Measurements from ENCODE around the gene CNDP2. TPM values are rescaled to one million over a fixed set of nuclear protein-coding genes. Genes with fewer than 3 reads are reported as not detected.

The CNDP2 gene
- total and polyA plus RNA-seq, 2 experiments from 2014 or later: 40.5 to 72.2 TPM

DNA sequence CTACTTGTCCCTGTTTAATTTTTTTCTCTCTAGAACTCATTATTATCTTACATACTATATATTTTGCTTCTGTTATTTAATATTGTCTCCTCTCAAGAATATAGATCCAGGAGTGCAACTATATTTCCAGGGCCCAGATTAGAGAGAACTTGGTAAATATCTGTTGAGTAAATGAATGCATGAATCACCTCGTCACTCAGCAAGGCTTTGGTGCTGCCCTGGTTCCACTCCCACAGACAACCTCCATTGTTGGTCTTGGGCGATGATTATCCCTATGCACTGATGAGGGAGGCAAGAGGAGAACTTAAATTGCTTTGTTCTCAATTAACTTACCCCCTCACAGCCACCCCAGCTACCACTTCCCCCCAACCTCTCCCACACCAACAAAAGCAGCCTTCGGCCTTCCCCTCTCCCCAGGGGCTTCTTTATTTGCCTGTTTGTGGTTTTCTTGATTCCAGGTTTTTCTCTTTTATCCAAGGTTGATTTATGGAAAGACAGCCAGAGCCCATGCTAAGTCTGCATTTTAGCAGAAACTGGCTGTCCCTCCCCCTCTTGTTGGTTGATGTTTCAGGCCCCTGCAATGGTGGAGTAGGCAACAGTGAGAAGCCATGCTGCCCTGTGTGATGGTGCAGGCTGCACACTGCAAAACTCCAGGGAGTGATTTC lies 22.1 kb upstream of the CNDP2 start:
- 63 to 64% methylated on average over 3 of the region's 3 CpGs for WGBS, 2 experiments (ENCODE audit: low coverage in 1 of 2, low lambda C conversion rate in 2 of 2, missing lambda C conversion rate in 2 of 2)
- H2AFZ ChIP-seq: no peak overlapping the region
- in situ Hi-C loops (cut with MboI): no loop called here

DNA sequence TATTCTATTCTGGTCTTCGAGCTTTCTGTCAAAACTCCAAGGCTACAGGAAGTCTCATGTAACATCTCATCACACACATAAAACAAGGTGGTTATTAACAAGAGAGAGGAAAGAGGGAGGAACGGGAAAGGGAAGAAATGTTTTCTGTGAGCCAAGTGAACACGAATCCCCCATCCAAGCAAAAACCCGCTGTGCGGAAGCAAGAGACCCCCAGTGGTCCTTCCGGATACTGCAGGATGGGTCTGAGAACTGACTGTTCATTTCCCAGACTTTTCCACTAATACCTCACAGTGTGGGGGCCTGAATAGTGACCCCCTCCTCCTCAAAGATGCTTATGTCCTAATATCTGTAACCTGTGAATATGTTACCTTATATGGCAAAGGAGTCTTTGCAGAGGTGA lies 20.0 kb upstream of the CNDP2 start:
- WGBS, 2 experiments (ENCODE audit: low coverage in 1 of 2, low lambda C conversion rate in 2 of 2, missing lambda C conversion rate in 2 of 2): 8 to 9% methylated on average over 6 of the region's 6 CpGs
- TF ChIP-seq EZH2phosphoT487 (IDR thresholded peaks at IDR 0.05; ENCODE audit: insufficient read depth, low read depth) (no peak), EZH2 (IDR thresholded peaks at IDR 0.05; ENCODE audit: insufficient read depth, poor library complexity, severe bottlenecking) (no peak)
- in situ Hi-C loops (cut with MboI): loop anchor here (25.0 kb wide), 1 partner anchor 289 kb away; no protein-coding TSS in a partner anchor

More for the DNA sequence above, 22.1 kb upstream of the CNDP2 start:
- peaks cover 18% of the 10 kb centered on the region for H3K27me3 ChIP-seq (replicated peaks; ENCODE audit: insufficient read depth)
- H3K4me1 ChIP-seq (ENCODE audit: insufficient read depth): no peaks in the 10 kb centered on the region
- H3K9me3 ChIP-seq (ENCODE audit: low read depth): no peaks in the 10 kb centered on the region
- H3K9ac ChIP-seq: no peak overlapping the region
- H3K27ac ChIP-seq: no peak overlapping the region
- no peak overlapping the region for H3K4me2 ChIP-seq (ENCODE audit: unreplicated experiment)
- no peaks in the 10 kb centered on the region for H3F3A ChIP-seq (ENCODE audit: insufficient read depth)
- no peak for DNase-seq
- H4K20me1 ChIP-seq (ENCODE audit: insufficient read depth): no peaks in the 10 kb centered on the region
- no peak overlapping the region for H3K4me3 ChIP-seq
- no peaks in the 10 kb centered on the region for H3K9me2 ChIP-seq (ENCODE audit: insufficient read depth)
- H3K79me2 ChIP-seq (ENCODE audit: insufficient read depth): no peaks in the 10 kb centered on the region
- TF ChIP-seq EZH2phosphoT487 (IDR thresholded peaks at IDR 0.05; ENCODE audit: insufficient read depth, low read depth): no peak
- TF ChIP-seq EZH2 (IDR thresholded peaks at IDR 0.05; ENCODE audit: insufficient read depth, poor library complexity, severe bottlenecking): no peak
- H3K36me3 ChIP-seq (ENCODE audit: low read depth): no peaks in the 10 kb centered on the region

DNA sequence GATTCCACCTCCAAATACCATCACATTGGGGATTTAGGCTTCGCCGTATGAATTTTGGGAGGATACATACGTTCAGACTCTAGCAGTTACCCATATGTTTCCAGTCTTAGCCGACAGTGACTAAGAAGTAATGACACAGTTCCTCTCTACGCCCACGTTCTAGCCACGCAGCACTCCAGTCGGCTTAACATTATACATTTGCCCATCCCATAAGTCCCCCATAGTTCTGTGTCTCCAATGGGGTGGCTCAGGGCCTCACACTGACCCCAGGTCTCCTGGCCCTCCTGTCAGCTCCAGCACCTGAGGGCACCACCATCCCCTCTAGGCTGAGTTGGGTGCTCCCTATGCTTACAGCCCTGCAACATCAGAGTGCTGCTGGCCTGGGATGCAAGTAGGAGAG lies 18.4 kb upstream of the CNDP2 start:
- no peak overlapping the region for H2AFZ ChIP-seq
- in situ Hi-C loops (cut with MboI): loop anchor here (25.0 kb wide), 1 partner anchor 290 kb away; no protein-coding TSS in a partner anchor
- 80 to 83% methylated on average over 8 of the region's 8 CpGs for WGBS, 2 experiments (ENCODE audit: low coverage in 1 of 2, low lambda C conversion rate in 2 of 2, missing lambda C conversion rate in 2 of 2)
- no peaks in the 10 kb centered on the region for H3K36me3 ChIP-seq (ENCODE audit: low read depth)
- no peaks in the 10 kb centered on the region for H3K9me2 ChIP-seq (ENCODE audit: insufficient read depth)
- H3K9me3 ChIP-seq (ENCODE audit: low read depth): no peaks in the 10 kb centered on the region
- H3K79me2 ChIP-seq (ENCODE audit: insufficient read depth): no peaks in the 10 kb centered on the region
- peaks cover 16% of the 10 kb centered on the region for H3K27me3 ChIP-seq (replicated peaks; ENCODE audit: insufficient read depth)
- no peak overlapping the region for H3K9ac ChIP-seq
- no peak overlapping the region for H3K4me2 ChIP-seq (ENCODE audit: unreplicated experiment)
- no peaks in the 10 kb centered on the region for H4K20me1 ChIP-seq (ENCODE audit: insufficient read depth)
- peak; percentile 20 for DNase-seq
- H3K4me1 ChIP-seq (ENCODE audit: insufficient read depth): no peaks in the 10 kb centered on the region
- H3K4me3 ChIP-seq: no peak overlapping the region
- H3F3A ChIP-seq (ENCODE audit: insufficient read depth): no peaks in the 10 kb centered on the region
- TF ChIP-seq EZH2phosphoT487 (IDR thresholded peaks at IDR 0.05; ENCODE audit: insufficient read depth, low read depth): no peak
- TF ChIP-seq EZH2 (IDR thresholded peaks at IDR 0.05; ENCODE audit: insufficient read depth, poor library complexity, severe bottlenecking): no peak
- no peak overlapping the region for H3K27ac ChIP-seq

More for the DNA sequence above, 20.0 kb upstream of the CNDP2 start:
- no peaks in the 10 kb centered on the region for H3K4me1 ChIP-seq (ENCODE audit: insufficient read depth)
- H2AFZ ChIP-seq: no peak overlapping the region
- H3K9me3 ChIP-seq (ENCODE audit: low read depth): no peaks in the 10 kb centered on the region
- no peaks in the 10 kb centered on the region for H3K79me2 ChIP-seq (ENCODE audit: insufficient read depth)
- no peak overlapping the region for H3K4me3 ChIP-seq
- peaks cover 18% of the 10 kb centered on the region for H3K27me3 ChIP-seq (replicated peaks; ENCODE audit: insufficient read depth)
- no peaks in the 10 kb centered on the region for H4K20me1 ChIP-seq (ENCODE audit: insufficient read depth)
- peak; percentile 35 for DNase-seq
- no peaks in the 10 kb centered on the region for H3F3A ChIP-seq (ENCODE audit: insufficient read depth)
- no peak overlapping the region for H3K9ac ChIP-seq
- no peak overlapping the region for H3K27ac ChIP-seq
- H3K4me2 ChIP-seq (ENCODE audit: unreplicated experiment): no peak overlapping the region
- H3K36me3 ChIP-seq (ENCODE audit: low read depth): no peaks in the 10 kb centered on the region
- H3K9me2 ChIP-seq (ENCODE audit: insufficient read depth): no peaks in the 10 kb centered on the region

DNA sequence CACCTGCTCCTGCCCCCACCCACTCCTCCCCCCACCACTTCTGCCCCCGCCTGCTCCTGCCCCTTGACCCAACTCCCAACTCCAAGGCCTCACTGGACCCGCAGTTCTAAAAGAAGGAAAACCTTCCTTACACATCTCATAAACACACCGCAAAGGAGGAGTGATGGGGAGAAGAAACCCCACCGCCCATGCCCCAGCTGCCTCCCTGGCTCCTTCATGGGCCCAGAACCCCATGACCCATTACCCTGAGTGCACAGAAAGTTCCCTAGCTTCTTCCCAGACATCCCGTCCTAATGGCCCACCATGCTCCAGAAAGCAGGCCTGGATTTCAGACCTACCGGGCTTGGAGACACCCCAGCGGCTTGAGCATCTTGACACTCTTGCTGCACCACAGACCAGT lies 17.8 kb upstream of the CNDP2 start:
- Histone ChIP-seq H3K36me3 (ENCODE audit: low read depth) (no peaks in the 10 kb centered on the region), H3K9me2 (ENCODE audit: insufficient read depth) (no peaks in the 10 kb centered on the region), H3K9ac (no peak overlapping the region), H3K4me3 (no peak overlapping the region), H3K27ac (no peak overlapping the region), H3K79me2 (ENCODE audit: insufficient read depth) (no peaks in the 10 kb centered on the region), H3K4me1 (ENCODE audit: insufficient read depth) (no peaks in the 10 kb centered on the region), H3F3A (ENCODE audit: insufficient read depth) (no peaks in the 10 kb centered on the region), H3K9me3 (ENCODE audit: low read depth) (no peaks in the 10 kb centered on the region), H3K27me3 (replicated peaks; ENCODE audit: insufficient read depth) (peaks cover 21% of the 10 kb centered on the region), H2AFZ (no peak overlapping the region), H3K4me2 (ENCODE audit: unreplicated experiment) (no peak overlapping the region), H4K20me1 (ENCODE audit: insufficient read depth) (no peaks in the 10 kb centered on the region)
- in situ Hi-C loops (cut with MboI): loop anchor here (25.0 kb wide), 1 partner anchor 291 kb away; no protein-coding TSS in a partner anchor
- TF ChIP-seq EZH2 (IDR thresholded peaks at IDR 0.05; ENCODE audit: insufficient read depth, poor library complexity, severe bottlenecking) (no peak), EZH2phosphoT487 (IDR thresholded peaks at IDR 0.05; ENCODE audit: insufficient read depth, low read depth) (no peak)
- WGBS, 2 experiments (ENCODE audit: low coverage in 1 of 2, low lambda C conversion rate in 2 of 2, missing lambda C conversion rate in 2 of 2): 80 to 86% methylated on average over 6 to 7 of the region's 7 CpGs
- no peak for DNase-seq
